Measurements from ENCODE around the gene MACO1. TPM values are rescaled to one million over a fixed set of nuclear protein-coding genes. Genes with fewer than 3 reads are reported as not detected.

Gene MACO1
- total and polyA plus RNA-seq, 5 donors from 2014 or later = 5.0 to 20.3 (median 5.8) TPM

- H3K27me3 Mint-ChIP-seq = no peaks in the 10 kb centered on the region
- DNase-seq (no peak), ATAC-seq (ENCODE audit: low read depth in 2 of 2) (no peak)
- Histone ChIP-seq H3K4me3 (ENCODE audit: low read depth, low read length) (no peak overlapping the region), H3K36me3 (ENCODE audit: control insufficient read depth, insufficient read depth, low read length) (peaks cover 7% of the 10 kb centered on the region), H3K27ac (ENCODE audit: insufficient read depth, low read length, poor library complexity, severe bottlenecking) (no peak overlapping the region), H3K27me3 (ENCODE audit: control insufficient read depth, insufficient read depth, low read length) (no peaks in the 10 kb centered on the region), H3K4me1 (ENCODE audit: control insufficient read depth, insufficient read depth, low read length, poor library complexity, severe bottlenecking) (peaks cover 21% of the 10 kb centered on the region), H3K9me3 (ENCODE audit: control insufficient read depth in 2 of 2, low read length in 2 of 2) (no peaks in the 10 kb centered on the region)
- H3K27ac Mint-ChIP-seq = peak overlapping the region in 1 of 3 donors; percentile 72
- peaks cover 4% of the 10 kb centered on the region for H3K36me3 Mint-ChIP-seq
- H3K4me1 Mint-ChIP-seq = peaks cover 24 to 53% (median 38%) of the 10 kb centered on the region in 4 donors
- no peak overlapping the region for H3K4me3 Mint-ChIP-seq
- no peaks in the 10 kb centered on the region for H3K9me3 Mint-ChIP-seq
These were observed 46.8 kb downstream of the MACO1 start for GRCh38 chr1:25477448-25478034.

GRCh38 chr1:25478633-25479032 lies 47.9 kb downstream of the MACO1 start:
- H3K4me1 Mint-ChIP-seq = peaks cover 16 to 45% (median 31%) of the 10 kb centered on the region in 4 donors
- DNase-seq = no peak
- no peak overlapping the region for H3K4me3 Mint-ChIP-seq
- Histone ChIP-seq H3K27ac (ENCODE audit: insufficient read depth, low read length, poor library complexity, severe bottlenecking) (no peak overlapping the region), H3K4me3 (ENCODE audit: low read depth, low read length) (no peak overlapping the region), H3K4me1 (ENCODE audit: control insufficient read depth, insufficient read depth, low read length, poor library complexity, severe bottlenecking) (peaks cover 15% of the 10 kb centered on the region), H3K36me3 (ENCODE audit: control insufficient read depth, insufficient read depth, low read length) (peaks cover 13% of the 10 kb centered on the region), H3K27me3 (ENCODE audit: control insufficient read depth, insufficient read depth, low read length) (no peaks in the 10 kb centered on the region), H3K9me3 (ENCODE audit: control insufficient read depth in 2 of 2, low read length in 2 of 2) (no peaks in the 10 kb centered on the region)
- H3K9me3 Mint-ChIP-seq = no peaks in the 10 kb centered on the region
- no peak for ATAC-seq (ENCODE audit: low read depth in 2 of 2)
- peaks cover 8% of the 10 kb centered on the region for H3K36me3 Mint-ChIP-seq
- no peaks in the 10 kb centered on the region for H3K27me3 Mint-ChIP-seq
- H3K27ac Mint-ChIP-seq = no peak overlapping the region

- Histone ChIP-seq H3K4me1 (ENCODE audit: control insufficient read depth, insufficient read depth, low read length, poor library complexity, severe bottlenecking) (no peaks in the 10 kb centered on the region), H3K27ac (ENCODE audit: insufficient read depth, low read length, poor library complexity, severe bottlenecking) (no peak overlapping the region), H3K9me3 (ENCODE audit: control insufficient read depth in 2 of 2, low read length in 2 of 2) (no peaks in the 10 kb centered on the region), H3K36me3 (ENCODE audit: control insufficient read depth, insufficient read depth, low read length) (peaks cover 26% of the 10 kb centered on the region), H3K4me3 (ENCODE audit: low read depth, low read length) (no peak overlapping the region), H3K27me3 (ENCODE audit: control insufficient read depth, insufficient read depth, low read length) (no peaks in the 10 kb centered on the region)
- Mint-ChIP-seq H3K36me3 (peaks cover 21% of the 10 kb centered on the region), H3K27me3 (no peaks in the 10 kb centered on the region), H3K27ac (peak overlapping the region in 1 of 3 donors; percentile 59), H3K9me3 (no peaks in the 10 kb centered on the region), H3K4me1 (peaks cover 6 to 22% (median 17%) of the 10 kb centered on the region in 4 donors), H3K4me3 (no peak overlapping the region)
- DNase-seq = no peak
- no peak for ATAC-seq (ENCODE audit: low read depth in 2 of 2)
These were observed 50.9 kb downstream of the MACO1 start for GRCh38 chr1:25481625-25482024.

GRCh38 chr1:25482211-25482610 lies 51.5 kb downstream of the MACO1 start:
- Histone ChIP-seq H3K27me3 (ENCODE audit: control insufficient read depth, insufficient read depth, low read length) (no peaks in the 10 kb centered on the region), H3K4me3 (ENCODE audit: low read depth, low read length) (no peak overlapping the region), H3K27ac (ENCODE audit: insufficient read depth, low read length, poor library complexity, severe bottlenecking) (no peak overlapping the region), H3K9me3 (ENCODE audit: control insufficient read depth in 2 of 2, low read length in 2 of 2) (no peaks in the 10 kb centered on the region), H3K4me1 (ENCODE audit: control insufficient read depth, insufficient read depth, low read length, poor library complexity, severe bottlenecking) (no peaks in the 10 kb centered on the region), H3K36me3 (ENCODE audit: control insufficient read depth, insufficient read depth, low read length) (peaks cover 28% of the 10 kb centered on the region)
- ATAC-seq (ENCODE audit: low read depth in 2 of 2) (no peak), DNase-seq (no peak)
- peaks cover 23% of the 10 kb centered on the region for H3K36me3 Mint-ChIP-seq
- H3K9me3 Mint-ChIP-seq = no peaks in the 10 kb centered on the region
- H3K4me1 Mint-ChIP-seq = peaks cover 6 to 19% (median 13%) of the 10 kb centered on the region in 4 donors
- H3K27me3 Mint-ChIP-seq = no peaks in the 10 kb centered on the region
- H3K4me3 Mint-ChIP-seq = no peak overlapping the region
- peak overlapping the region; percentile 16 to 91 (median 59) for H3K27ac Mint-ChIP-seq

- Mint-ChIP-seq H3K4me3 (no peak overlapping the region), H3K27ac (no peak overlapping the region), H3K9me3 (no peaks in the 10 kb centered on the region), H3K36me3 (peaks cover 25% of the 10 kb centered on the region), H3K27me3 (no peaks in the 10 kb centered on the region), H3K4me1 (peaks cover 7 to 19% (median 13%) of the 10 kb centered on the region in 4 donors)
- H3K27me3 ChIP-seq (ENCODE audit: control insufficient read depth, insufficient read depth, low read length) = no peaks in the 10 kb centered on the region
- H3K4me1 ChIP-seq (ENCODE audit: control insufficient read depth, insufficient read depth, low read length, poor library complexity, severe bottlenecking) = no peaks in the 10 kb centered on the region
- H3K36me3 ChIP-seq (ENCODE audit: control insufficient read depth, insufficient read depth, low read length) = peaks cover 31% of the 10 kb centered on the region
- DNase-seq (no peak), ATAC-seq (ENCODE audit: low read depth in 2 of 2) (no peak)
- no peak overlapping the region for H3K4me3 ChIP-seq (ENCODE audit: low read depth, low read length)
- H3K9me3 ChIP-seq (ENCODE audit: control insufficient read depth in 2 of 2, low read length in 2 of 2) = no peaks in the 10 kb centered on the region
- H3K27ac ChIP-seq (ENCODE audit: insufficient read depth, low read length, poor library complexity, severe bottlenecking) = no peak overlapping the region
These were observed 53.4 kb downstream of the MACO1 start for GRCh38 chr1:25484096-25484495.

- ATAC-seq (ENCODE audit: low read depth in 2 of 2) (no peak), DNase-seq (no peak)
- Mint-ChIP-seq H3K4me1 (peaks cover 6 to 19% (median 13%) of the 10 kb centered on the region in 4 donors), H3K27ac (no peak overlapping the region), H3K9me3 (no peaks in the 10 kb centered on the region), H3K36me3 (peaks cover 28% of the 10 kb centered on the region), H3K4me3 (no peak overlapping the region), H3K27me3 (no peaks in the 10 kb centered on the region)
- Histone ChIP-seq H3K9me3 (ENCODE audit: control insufficient read depth in 2 of 2, low read length in 2 of 2) (no peaks in the 10 kb centered on the region), H3K36me3 (ENCODE audit: control insufficient read depth, insufficient read depth, low read length) (peaks cover 35% of the 10 kb centered on the region), H3K4me3 (ENCODE audit: low read depth, low read length) (no peak overlapping the region), H3K27ac (ENCODE audit: insufficient read depth, low read length, poor library complexity, severe bottlenecking) (no peak overlapping the region), H3K4me1 (ENCODE audit: control insufficient read depth, insufficient read depth, low read length, poor library complexity, severe bottlenecking) (no peaks in the 10 kb centered on the region), H3K27me3 (ENCODE audit: control insufficient read depth, insufficient read depth, low read length) (no peaks in the 10 kb centered on the region)
These were observed 53.8 kb downstream of the MACO1 start for GRCh38 chr1:25484533-25484932.

GRCh38 chr1:25485536-25486411 lies 55.1 kb downstream of the MACO1 start:
- H3K27ac Mint-ChIP-seq = peak overlapping the region in 1 of 3 donors; percentile 9
- no peaks in the 10 kb centered on the region for H3K4me1 ChIP-seq (ENCODE audit: control insufficient read depth, insufficient read depth, low read length, poor library complexity, severe bottlenecking)
- H3K4me1 Mint-ChIP-seq = peaks cover 10 to 22% (median 18%) of the 10 kb centered on the region in 4 donors
- no peaks in the 10 kb centered on the region for H3K9me3 Mint-ChIP-seq
- peaks cover 42% of the 10 kb centered on the region for H3K36me3 ChIP-seq (ENCODE audit: control insufficient read depth, insufficient read depth, low read length)
- H3K27me3 Mint-ChIP-seq = no peaks in the 10 kb centered on the region
- H3K9me3 ChIP-seq (ENCODE audit: control insufficient read depth in 2 of 2, low read length in 2 of 2) = no peaks in the 10 kb centered on the region
- H3K4me3 ChIP-seq (ENCODE audit: low read depth, low read length) = no peak overlapping the region
- H3K36me3 Mint-ChIP-seq = peaks cover 37% of the 10 kb centered on the region
- DNase-seq (no peak), ATAC-seq (ENCODE audit: low read depth in 2 of 2) (no peak)
- H3K27ac ChIP-seq (ENCODE audit: insufficient read depth, low read length, poor library complexity, severe bottlenecking) = no peak overlapping the region
- no peak overlapping the region for H3K4me3 Mint-ChIP-seq
- no peaks in the 10 kb centered on the region for H3K27me3 ChIP-seq (ENCODE audit: control insufficient read depth, insufficient read depth, low read length)

Measured in CD4-positive, CD25-positive, alpha-beta regulatory T cell (primary cell).